Right lobe of liver (tissue), 4 donors: Measurements from ENCODE around the gene TRAF6.

ENCODE experiments used
- POLR2A ChIP-seq: fragments of 450-650 bp; IDR thresholded peaks from one replicate; pipeline ENCODE4 v1.6.1; 2017; ENCODE audit warnings: antibody characterized with exemption, mild to moderate bottlenecking
- TF ChIP-seq, protein P1 (sequence below), 4 donors: fragments of 200-600 bp in 3 of 4; fragments of 450-650 bp in 1 of 4; IDR thresholded peaks; one replicate each; pipeline versions ENCODE4 v1.5.1 to v1.8.0; 2016 to 2022; ENCODE audit warnings: antibody characterized with exemption in 4 of 4, mild to moderate bottlenecking in 2 of 4
- donor health status: DM: no; HTN: no; CAD: no.
- donor health status: DM: no; HTN: no; CAD: no.
- donor health status: DM: no; HTN: yes; CAD: no.

DNA sequence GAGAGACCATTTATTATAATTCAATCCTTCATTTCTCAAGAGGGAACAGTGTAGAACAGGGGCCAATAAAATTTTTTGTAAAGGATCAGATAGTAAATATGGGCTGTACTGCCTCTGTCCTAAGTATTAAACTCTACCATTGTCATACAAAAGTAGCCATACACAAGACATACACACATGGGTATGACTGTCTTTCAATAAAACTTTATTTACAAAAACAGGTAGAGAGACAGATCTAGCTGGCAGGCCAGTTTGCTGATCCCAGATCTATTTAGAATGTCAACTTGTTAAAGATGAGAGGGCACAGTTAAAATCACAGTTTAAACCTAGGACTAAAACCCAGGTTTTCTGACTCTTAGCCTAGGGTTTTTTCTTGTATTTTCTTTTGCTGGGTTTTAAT lies 16.7 kb downstream of the TRAF6 start:
- TF ChIP-seq, protein P1, sequence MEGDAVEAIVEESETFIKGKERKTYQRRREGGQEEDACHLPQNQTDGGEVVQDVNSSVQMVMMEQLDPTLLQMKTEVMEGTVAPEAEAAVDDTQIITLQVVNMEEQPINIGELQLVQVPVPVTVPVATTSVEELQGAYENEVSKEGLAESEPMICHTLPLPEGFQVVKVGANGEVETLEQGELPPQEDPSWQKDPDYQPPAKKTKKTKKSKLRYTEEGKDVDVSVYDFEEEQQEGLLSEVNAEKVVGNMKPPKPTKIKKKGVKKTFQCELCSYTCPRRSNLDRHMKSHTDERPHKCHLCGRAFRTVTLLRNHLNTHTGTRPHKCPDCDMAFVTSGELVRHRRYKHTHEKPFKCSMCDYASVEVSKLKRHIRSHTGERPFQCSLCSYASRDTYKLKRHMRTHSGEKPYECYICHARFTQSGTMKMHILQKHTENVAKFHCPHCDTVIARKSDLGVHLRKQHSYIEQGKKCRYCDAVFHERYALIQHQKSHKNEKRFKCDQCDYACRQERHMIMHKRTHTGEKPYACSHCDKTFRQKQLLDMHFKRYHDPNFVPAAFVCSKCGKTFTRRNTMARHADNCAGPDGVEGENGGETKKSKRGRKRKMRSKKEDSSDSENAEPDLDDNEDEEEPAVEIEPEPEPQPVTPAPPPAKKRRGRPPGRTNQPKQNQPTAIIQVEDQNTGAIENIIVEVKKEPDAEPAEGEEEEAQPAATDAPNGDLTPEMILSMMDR (IDR thresholded peaks at IDR 0.05): no peak
- TF ChIP-seq POLR2A: no peak
